OCI-LY1 (cell line): ENCODE results near the gene ZNF195.

Experiments used
- EZH2 ChIP-seq: fragments of 200-600 bp; sonication (generic), shearing (Covaris generic); IDR thresholded peaks from 2 replicates; pipeline ENCODE4 v1.8.0; 2017; ENCODE audit warnings: borderline replicate concordance, mixed run types, mild to moderate bottlenecking, antibody characterized with exemption, low read length, moderate library complexity, mixed read lengths
- TF ChIP-seq, protein P1 (sequence below): fragments of 200-600 bp; sonication (generic), shearing (Covaris generic); IDR thresholded peaks from 2 replicates; pipeline ENCODE4 v1.5.1; 2017; ENCODE audit warnings: mild to moderate bottlenecking, antibody characterized with exemption, low read length, moderate library complexity, mixed read lengths

DNA sequence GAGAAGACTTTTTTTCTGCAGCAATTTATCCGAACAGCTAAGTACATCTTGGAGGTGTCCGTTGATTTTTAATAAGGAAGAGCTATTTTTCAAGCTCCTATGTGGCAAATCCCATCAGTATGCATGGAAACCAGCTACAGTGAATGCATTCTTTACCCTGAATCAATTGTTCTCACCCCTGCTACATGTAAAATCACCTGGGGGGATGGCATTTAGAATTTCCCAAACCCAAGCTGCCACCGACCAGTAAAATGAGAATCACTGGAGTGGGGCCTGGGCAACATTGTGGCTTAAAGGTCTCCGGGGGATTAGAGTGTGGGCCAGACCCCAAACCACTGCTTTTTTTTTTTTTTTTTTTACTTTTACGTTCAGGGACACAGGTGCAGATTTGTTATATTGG is 2.8 kb upstream of the ZNF195 start:
- TF ChIP-seq, protein P1, sequence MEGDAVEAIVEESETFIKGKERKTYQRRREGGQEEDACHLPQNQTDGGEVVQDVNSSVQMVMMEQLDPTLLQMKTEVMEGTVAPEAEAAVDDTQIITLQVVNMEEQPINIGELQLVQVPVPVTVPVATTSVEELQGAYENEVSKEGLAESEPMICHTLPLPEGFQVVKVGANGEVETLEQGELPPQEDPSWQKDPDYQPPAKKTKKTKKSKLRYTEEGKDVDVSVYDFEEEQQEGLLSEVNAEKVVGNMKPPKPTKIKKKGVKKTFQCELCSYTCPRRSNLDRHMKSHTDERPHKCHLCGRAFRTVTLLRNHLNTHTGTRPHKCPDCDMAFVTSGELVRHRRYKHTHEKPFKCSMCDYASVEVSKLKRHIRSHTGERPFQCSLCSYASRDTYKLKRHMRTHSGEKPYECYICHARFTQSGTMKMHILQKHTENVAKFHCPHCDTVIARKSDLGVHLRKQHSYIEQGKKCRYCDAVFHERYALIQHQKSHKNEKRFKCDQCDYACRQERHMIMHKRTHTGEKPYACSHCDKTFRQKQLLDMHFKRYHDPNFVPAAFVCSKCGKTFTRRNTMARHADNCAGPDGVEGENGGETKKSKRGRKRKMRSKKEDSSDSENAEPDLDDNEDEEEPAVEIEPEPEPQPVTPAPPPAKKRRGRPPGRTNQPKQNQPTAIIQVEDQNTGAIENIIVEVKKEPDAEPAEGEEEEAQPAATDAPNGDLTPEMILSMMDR: no peak
- no peak for TF ChIP-seq EZH2
